Fibroblast of peridontal ligament (primary cell): ENCODE measurements around the gene BIRC6.
"Not testable (repeated sequence)": the region's sequence is repeated elsewhere in the genome, so short reads cannot be mapped to it uniquely, and the experiment has no call there.

ENCODE experiments used
- DNase-seq: peaks from one replicate; pipeline ENCODE4 v3.0.0-alpha.2; 2010; ENCODE audit errors: extremely low read depth

BIRC6 gene, protein sequence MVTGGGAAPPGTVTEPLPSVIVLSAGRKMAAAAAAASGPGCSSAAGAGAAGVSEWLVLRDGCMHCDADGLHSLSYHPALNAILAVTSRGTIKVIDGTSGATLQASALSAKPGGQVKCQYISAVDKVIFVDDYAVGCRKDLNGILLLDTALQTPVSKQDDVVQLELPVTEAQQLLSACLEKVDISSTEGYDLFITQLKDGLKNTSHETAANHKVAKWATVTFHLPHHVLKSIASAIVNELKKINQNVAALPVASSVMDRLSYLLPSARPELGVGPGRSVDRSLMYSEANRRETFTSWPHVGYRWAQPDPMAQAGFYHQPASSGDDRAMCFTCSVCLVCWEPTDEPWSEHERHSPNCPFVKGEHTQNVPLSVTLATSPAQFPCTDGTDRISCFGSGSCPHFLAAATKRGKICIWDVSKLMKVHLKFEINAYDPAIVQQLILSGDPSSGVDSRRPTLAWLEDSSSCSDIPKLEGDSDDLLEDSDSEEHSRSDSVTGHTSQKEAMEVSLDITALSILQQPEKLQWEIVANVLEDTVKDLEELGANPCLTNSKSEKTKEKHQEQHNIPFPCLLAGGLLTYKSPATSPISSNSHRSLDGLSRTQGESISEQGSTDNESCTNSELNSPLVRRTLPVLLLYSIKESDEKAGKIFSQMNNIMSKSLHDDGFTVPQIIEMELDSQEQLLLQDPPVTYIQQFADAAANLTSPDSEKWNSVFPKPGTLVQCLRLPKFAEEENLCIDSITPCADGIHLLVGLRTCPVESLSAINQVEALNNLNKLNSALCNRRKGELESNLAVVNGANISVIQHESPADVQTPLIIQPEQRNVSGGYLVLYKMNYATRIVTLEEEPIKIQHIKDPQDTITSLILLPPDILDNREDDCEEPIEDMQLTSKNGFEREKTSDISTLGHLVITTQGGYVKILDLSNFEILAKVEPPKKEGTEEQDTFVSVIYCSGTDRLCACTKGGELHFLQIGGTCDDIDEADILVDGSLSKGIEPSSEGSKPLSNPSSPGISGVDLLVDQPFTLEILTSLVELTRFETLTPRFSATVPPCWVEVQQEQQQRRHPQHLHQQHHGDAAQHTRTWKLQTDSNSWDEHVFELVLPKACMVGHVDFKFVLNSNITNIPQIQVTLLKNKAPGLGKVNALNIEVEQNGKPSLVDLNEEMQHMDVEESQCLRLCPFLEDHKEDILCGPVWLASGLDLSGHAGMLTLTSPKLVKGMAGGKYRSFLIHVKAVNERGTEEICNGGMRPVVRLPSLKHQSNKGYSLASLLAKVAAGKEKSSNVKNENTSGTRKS (N-terminal part only)

DNA sequence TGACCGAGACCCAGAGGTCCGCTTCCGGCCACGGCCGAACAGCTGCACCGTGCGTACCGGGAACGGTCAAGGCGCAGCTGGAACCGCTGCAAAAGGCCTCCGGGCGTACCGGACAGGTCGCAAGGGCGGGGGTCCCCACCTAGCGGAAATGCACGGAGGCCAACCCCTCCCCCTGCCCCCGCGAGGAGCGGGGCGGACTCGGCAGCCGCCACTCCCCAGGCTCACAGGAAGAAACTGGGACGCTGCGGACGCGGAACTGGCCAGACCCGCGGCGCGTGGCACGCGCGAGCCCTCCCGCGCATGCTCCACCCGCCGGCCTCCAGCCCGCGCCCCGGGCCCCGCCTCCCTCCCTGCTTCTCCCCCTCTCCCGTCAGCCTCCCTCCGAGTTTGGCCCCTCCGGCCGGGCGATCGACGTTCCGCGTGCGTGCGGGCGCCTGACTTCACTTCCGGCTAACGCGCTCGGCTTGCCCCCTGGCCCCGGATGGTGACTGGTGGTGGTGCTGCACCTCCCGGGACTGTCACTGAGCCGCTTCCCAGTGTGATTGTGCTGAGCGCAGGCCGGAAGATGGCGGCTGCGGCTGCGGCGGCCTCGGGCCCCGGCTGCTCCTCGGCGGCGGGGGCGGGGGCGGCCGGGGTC is at the start of gene BIRC6:
Gene BIRC6 (plus strand): TSS at position 343 of the 637 bp plus-strand sequence. CDS start 139 bp downstream, at position 482.
- DNase-seq: peak; percentile 93

- DNase-seq: no peak
These were observed 46.2 kb upstream of the BIRC6 start for GRCh38 chr2:32310577-32310976.

- DNase-seq: no peak
These were observed 41.9 kb upstream of the BIRC6 start for GRCh38 chr2:32314886-32315285.

DNA sequence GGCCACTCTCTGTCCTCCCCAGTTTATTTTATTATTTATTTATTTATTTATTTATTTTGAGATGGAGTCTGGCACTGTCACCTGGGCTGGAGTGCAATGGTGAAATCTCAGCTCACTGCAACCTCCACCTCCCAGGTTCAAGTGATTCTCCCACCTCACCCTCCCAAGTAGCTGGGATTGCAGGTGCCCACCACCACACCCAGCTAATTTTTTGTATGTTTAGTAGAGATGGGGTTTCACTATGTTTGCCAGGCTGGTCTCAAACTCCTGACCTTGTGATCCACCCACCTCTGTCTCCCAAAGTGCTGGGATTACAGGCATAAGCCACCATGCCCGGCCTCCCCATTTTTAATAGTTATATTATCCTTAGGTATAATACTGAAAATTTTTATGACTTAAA is 28.1 kb upstream of the BIRC6 start:
- DNase-seq: not testable (repeated sequence)

DNA sequence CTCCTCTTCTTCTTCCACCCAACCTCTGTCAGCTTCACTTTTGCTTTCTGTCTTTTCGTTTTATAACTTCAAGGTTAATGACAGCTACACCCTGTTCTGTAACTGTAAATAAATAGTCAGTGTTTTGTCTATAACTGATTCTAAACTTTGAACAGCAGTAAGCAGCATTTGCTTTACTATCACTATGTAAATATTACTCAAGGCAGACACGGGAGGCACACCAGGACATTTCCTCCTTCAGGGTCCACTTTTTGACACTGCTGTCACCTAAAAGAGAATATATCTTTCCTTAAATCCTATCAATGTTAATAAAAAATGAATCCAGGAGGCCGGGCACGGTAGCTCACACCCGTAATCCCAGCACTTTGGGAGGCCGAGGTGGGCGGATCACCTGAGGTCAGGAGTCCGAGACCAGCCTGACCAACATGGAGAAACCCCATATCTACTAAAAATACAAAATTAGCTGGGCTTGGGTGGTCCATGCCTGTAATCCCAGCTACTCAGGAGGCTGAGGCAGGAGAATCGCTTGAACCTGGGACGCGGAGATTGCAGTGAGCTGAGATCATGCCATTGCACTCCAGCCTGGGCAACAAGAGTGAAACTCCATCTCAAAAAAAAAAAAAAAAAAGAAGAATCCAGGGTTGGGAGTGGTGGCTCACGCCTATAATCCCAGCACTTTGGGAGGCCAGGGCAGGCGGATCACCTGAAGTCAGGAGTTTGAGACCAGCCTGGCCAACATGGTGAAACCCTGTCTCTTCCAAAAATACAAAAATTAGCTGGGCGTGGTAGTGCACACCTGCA is 27.4 kb upstream of the BIRC6 start:
- not testable (repeated sequence) for DNase-seq

DNA sequence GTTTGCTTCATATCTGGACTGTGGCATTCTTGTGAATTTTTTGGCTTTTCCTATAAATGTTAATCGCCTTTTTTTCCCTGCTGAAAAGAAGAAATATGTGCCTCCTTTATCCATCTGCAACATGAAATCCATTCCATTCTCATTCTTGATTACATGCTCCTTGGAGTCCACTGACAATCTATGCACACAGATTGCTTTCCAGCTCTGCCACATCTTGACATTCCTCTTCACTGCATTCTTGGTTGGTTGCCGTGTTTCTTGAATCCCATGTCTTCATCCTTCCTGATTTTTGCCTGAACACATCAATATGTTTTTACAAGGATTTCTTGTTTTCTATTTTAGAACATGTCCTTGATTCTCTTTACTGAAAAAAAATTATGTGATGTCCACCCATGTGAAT is 26.7 kb upstream of the BIRC6 start:
- DNase-seq: peak; percentile 61

- no peak for DNase-seq
These were observed 14.0 kb upstream of the BIRC6 start for GRCh38 chr2:32342801-32343200.

DNA sequence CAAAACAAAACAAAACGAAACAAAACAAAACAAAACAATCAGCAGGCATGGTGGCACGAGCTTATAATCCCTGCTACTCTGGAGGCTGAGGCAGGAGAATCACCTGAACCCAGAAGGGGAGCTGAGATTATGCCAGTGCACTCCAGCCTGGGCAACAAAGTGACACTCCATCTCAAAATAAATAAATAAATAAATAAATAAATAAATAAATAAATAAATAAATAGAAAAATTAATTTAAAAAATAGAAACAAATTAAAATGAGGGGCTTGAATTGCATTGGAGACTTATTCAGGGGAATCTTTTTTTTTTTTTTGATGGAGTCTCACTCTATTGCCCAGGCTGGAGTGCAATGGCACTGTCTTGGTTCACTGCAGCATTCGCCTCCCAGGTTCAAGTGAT is 6.0 kb upstream of the BIRC6 start:
- DNase-seq: not testable (repeated sequence)

DNA sequence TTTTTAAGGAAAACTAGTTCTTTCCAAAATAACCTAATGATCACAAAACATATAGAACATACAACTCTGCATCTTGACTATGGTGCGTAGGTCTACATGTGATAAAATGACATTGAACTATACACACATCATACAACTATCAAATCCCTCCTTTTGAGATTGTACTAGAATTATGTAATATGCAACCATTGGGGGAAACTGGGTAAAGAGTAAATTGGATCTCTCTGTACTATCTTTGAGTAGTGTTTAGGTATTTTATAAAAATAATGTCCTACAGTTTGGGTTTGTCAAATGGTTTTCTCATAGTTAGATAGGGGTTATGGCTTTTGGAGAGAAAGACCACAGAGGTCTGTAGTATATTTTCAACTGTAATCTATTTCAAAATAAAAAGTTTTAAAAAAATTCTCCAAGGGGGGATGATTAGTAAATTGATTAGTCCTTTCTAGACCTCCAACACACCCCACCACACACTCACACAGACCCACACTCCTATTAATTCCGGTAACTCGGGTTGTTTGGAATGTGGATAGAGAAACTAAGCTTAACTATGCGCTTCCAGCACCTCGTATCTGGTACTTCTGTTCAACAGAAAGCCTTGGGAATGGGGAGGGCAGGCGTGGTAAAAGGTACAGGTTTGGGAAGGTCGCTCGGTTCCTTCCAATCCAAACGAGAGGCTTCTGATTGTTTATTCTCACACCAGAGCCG is 695 bp upstream of the BIRC6 start:
- DNase-seq: peak; percentile 53

DNA sequence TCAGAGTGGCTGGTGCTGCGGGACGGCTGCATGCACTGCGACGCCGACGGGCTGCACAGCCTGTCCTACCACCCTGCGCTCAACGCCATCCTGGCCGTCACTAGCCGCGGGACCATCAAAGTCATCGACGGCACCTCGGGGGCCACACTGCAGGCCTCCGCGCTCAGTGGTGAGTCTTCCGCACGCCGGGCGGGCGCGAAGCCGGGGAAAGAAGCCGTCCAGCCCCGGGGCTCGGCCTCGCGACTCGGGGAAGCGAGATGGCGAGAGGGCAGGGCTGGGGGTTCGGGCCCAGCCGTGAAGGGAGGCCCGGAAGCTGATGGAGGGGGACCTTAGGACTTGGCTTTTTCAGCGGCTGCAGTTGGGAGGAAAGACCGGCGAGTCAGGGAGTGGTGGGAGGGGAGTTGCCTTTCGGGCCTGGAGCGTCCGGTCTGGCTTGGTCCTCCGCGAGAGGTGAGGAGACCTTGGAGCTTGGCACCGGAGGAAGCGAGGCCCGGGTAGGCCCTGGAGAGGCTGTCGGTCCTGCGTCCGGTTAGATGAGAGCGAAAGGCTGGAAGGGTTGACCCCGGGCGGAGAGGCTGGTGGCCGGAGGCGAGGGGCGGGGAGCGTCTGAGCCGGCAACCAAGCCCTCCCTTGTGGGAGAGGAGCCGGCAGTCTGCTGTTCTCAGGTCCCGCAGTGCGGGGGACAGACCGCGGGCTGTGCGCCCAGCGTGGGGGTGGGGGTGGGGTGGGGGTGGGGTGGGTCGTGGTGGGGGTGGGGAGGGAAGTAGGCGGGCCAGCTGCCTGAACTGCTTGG is 691 bp downstream of the BIRC6 start:
- DNase-seq: peak; percentile 26

DNA sequence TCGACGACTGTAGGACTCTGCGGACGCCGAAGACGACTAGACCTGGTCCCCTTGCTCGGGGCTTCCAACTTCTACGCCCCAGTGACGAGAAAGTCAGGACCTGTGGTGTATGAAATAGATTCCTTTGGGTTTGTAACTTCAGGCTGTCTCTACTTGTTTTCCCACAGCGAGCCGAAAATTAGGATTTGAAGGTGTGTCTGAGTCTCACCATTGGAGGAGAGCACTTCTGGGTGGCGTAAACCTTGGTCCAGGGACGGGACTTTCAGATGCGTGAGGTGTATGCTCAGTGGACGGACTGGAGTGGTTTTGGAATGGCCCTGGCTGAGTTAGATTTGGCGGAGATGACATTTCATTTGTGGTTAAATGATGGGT is 1.3 kb downstream of the BIRC6 start:
- DNase-seq: peak; percentile 42

GRCh38 chr2:32360416-32360815 is 3.6 kb downstream of the BIRC6 start:
- peak; percentile 61 for DNase-seq

GRCh38 chr2:32362997-32363396 is 6.2 kb downstream of the BIRC6 start:
- not testable (repeated sequence) for DNase-seq

DNA sequence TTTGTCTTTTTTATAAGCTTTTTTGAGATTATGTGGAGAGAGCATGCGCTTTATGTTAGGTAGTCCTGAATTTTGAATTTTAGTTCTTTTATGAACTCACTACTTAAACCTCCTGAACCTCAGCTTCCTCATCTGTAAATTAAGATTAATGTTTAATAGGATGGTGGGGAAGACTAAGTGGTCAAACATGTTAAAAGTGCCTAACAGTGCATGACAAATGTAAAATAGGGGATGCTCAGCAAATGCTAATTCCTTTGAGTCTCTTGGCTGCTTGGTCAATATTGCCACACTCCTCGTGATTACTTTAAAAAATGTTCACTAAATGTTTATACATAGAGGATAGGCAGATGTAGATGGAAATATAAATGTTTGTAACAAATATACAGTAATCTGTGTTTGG is 6.8 kb downstream of the BIRC6 start:
- DNase-seq: no peak

- DNase-seq: not testable (repeated sequence)
These were observed 7.5 kb downstream of the BIRC6 start for GRCh38 chr2:32364290-32364689.

DNA sequence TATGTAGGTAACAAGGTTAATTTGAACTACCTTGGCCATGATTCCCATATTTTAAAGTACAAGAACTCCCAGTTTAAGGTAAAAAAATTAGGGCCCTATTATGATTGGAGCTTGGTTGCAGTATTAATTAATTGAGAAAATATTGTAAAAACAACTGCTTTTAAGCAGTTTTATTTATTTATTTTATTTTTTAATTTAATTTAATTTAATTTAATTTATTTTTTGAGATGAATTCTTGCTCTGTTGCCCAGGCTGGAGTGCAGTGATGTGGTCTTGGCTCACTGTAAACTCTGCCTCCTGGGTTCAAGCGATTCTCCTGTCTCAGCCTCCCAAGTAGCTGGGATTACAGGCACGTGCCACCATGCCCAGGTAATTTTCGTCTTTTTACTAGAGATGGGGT is 8.9 kb downstream of the BIRC6 start:
- DNase-seq: not testable (repeated sequence)

DNA sequence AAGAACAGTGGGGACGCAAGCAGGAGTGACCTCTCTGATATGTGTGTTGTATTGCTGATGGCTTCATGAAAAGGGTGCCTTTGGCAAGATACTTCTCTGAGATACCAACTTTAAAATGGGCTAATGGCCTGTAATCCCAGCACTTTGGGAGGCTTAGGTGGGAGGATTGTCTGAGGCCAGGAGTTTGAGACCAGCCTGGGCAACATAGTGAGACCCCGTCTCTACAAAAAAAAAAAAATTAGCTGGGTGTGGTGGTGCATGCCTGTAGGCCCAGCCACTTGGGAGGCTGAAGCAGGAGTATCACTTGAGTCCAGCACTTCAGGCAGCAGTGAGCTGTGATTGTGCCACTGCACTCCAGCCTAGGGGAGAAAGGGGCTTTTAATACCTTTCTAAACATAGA is 9.8 kb downstream of the BIRC6 start:
- DNase-seq: no peak

DNA sequence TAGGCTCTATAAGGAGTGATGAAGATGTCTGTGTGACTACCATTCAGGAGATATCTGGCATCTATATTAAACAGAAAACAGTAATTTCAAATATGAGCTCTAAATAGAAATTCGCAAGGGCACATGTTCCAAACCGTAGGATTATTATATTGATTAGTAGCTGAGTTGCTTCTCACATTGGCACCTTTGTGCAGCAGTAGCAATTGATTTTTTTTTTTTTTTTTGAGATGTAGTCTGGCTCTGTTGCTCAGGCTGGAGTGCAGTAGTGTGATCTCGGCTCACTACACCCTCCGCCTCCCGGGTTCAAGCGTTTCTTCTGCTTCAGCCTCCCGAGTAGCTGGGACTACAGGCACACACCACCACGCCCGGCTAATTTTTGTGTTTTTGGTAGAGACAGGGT is 12.4 kb downstream of the BIRC6 start:
- DNase-seq: no peak

DNA sequence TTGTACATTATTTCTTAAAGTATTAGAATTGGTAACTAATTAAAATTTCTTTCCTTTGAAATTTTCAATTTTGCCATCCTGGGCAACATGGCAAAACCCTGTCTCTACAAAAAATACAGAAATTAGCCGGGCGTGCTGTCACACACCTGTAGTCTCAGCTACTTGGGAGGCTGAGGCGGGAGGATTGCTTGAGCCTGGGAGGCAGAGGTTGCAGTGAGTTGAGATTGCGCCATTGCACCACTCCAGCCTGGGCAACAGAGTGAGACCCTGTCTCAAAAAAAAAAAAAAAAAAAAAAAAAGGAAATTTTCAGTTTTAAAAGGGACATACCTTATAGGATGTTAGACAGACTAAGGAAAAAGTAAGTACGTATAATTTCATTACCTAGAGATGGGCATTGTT is 14.1 kb downstream of the BIRC6 start:
- DNase-seq: not testable (repeated sequence)
